Lower leg skin (tissue), 3 donors: ENCODE results near the gene GTPBP4.

ENCODE experiments used
- POLR2A ChIP-seq, 2 donors: fragments of 450-650 bp; IDR thresholded peaks; one replicate each; pipeline ENCODE4 v1.6.1; 2016 to 2017; ENCODE audit warnings: antibody characterized with exemption in 2 of 2, mild to moderate bottlenecking in 1 of 2, moderate library complexity in 1 of 2
- TF ChIP-seq, protein P1 (sequence below), 3 donors: fragments of 450-650 bp; IDR thresholded peaks; one replicate each; pipeline ENCODE4 v1.5.1; 2016; ENCODE audit warnings: antibody characterized with exemption in 3 of 3, mild to moderate bottlenecking in 3 of 3, moderate library complexity in 2 of 3

DNA sequence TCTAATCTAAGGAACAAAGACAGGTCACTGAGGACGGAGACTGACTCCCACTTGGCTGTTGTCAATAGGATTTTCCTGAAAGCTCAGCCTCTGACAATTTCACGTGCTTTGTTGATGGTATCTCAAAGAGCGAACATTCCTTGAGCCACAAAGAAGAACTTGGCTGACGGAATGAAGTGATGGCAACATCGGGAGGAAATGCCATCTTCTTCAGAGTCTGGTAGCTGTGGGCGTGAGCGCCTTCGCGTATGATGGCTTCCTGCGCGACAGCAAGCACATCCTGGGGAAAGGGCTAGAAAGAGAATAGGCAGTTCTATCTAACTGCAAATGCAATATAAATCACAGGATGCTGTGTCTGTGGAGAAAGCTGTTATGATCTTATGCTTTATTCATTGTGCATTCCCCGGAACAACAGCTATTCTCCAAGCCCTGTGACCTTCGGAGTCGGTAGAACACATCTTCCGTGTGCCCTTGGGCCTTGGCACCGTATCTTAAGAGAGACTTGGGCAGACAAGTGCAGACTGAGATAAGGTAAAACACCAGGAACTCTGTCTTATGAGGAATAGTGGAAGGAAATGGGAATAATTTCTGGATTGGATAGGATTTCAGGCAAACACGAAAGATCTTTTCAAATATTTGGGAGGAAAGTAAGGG lies 19.6 kb upstream of the GTPBP4 start:
- TF ChIP-seq, protein P1, sequence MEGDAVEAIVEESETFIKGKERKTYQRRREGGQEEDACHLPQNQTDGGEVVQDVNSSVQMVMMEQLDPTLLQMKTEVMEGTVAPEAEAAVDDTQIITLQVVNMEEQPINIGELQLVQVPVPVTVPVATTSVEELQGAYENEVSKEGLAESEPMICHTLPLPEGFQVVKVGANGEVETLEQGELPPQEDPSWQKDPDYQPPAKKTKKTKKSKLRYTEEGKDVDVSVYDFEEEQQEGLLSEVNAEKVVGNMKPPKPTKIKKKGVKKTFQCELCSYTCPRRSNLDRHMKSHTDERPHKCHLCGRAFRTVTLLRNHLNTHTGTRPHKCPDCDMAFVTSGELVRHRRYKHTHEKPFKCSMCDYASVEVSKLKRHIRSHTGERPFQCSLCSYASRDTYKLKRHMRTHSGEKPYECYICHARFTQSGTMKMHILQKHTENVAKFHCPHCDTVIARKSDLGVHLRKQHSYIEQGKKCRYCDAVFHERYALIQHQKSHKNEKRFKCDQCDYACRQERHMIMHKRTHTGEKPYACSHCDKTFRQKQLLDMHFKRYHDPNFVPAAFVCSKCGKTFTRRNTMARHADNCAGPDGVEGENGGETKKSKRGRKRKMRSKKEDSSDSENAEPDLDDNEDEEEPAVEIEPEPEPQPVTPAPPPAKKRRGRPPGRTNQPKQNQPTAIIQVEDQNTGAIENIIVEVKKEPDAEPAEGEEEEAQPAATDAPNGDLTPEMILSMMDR (IDR thresholded peaks at IDR 0.05), result no peak
- no peak for TF ChIP-seq POLR2A (IDR thresholded peaks at IDR 0.05)
